Nephron progenitor cell (in vitro differentiated cells): ENCODE measurements around the gene ERFL.

Experiments
- DNase-seq: peaks from one replicate; pipeline ENCODE4 v3.0.0; 2021
- H3K27ac Mint-ChIP-seq: 2 replicates; pipeline ENCODE4 v1.8.0; 2021; ENCODE audit warnings: mild to moderate bottlenecking, moderate library complexity, mixed read lengths
- H3K27me3 Mint-ChIP-seq: 2 replicates; pipeline ENCODE4 v1.8.0; 2021; ENCODE audit warnings: mild to moderate bottlenecking, low read depth, mixed read lengths; ENCODE audit not compliant: poor library complexity
- H3K36me3 Mint-ChIP-seq: 2 replicates; pipeline ENCODE4 v1.8.0; 2021; ENCODE audit warnings: low read depth, mixed read lengths
- H3K4me1 Mint-ChIP-seq: 2 replicates; pipeline ENCODE4 v1.8.0; 2021; ENCODE audit warnings: mixed read lengths
- H3K4me3 Mint-ChIP-seq: 2 replicates; pipeline ENCODE4 v1.8.0; 2021; ENCODE audit warnings: mild to moderate bottlenecking, moderate library complexity, mixed read lengths
- H3K9me3 Mint-ChIP-seq: 2 replicates; pipeline ENCODE4 v1.8.0; 2021; ENCODE audit warnings: mild to moderate bottlenecking, moderate library complexity, mixed read lengths
- TF ChIP-seq, protein P1 (sequence below): fragments of 200-600 bp; sonication (generic); IDR thresholded peaks from 2 replicates; pipeline ENCODE4 v1.5.0; 2021; ENCODE audit warnings: antibody characterized with exemption

Gene ERFL

DNA sequence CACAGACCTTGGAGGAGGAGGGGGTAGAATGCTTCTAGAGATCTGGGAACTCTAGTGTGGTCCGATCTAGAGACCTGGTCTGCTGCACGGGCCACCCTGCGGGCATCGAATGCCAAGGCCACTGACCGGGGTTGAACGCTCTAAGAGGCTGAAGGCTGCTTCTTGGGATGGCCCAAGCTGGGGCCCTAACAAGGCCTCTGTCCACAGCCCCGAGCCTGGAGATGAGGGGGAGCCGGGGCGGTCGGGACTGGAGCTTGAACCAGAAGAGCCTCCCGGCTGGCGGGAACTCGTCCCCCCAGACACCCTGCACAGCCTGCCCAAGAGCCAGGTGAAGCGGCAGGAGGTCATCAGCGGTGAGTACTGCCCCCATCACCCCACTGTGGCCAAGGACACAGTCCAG, 30.0 kb downstream of the ERFL start:
- H3K4me1 Mint-ChIP-seq = peaks cover 42% of the 10 kb centered on the region
- no peak for DNase-seq
- no peak overlapping the region for H3K4me3 Mint-ChIP-seq
- no peaks in the 10 kb centered on the region for H3K27me3 Mint-ChIP-seq
- peaks cover 45% of the 10 kb centered on the region for H3K36me3 Mint-ChIP-seq
- no peak overlapping the region for H3K27ac Mint-ChIP-seq
- TF ChIP-seq, protein P1, sequence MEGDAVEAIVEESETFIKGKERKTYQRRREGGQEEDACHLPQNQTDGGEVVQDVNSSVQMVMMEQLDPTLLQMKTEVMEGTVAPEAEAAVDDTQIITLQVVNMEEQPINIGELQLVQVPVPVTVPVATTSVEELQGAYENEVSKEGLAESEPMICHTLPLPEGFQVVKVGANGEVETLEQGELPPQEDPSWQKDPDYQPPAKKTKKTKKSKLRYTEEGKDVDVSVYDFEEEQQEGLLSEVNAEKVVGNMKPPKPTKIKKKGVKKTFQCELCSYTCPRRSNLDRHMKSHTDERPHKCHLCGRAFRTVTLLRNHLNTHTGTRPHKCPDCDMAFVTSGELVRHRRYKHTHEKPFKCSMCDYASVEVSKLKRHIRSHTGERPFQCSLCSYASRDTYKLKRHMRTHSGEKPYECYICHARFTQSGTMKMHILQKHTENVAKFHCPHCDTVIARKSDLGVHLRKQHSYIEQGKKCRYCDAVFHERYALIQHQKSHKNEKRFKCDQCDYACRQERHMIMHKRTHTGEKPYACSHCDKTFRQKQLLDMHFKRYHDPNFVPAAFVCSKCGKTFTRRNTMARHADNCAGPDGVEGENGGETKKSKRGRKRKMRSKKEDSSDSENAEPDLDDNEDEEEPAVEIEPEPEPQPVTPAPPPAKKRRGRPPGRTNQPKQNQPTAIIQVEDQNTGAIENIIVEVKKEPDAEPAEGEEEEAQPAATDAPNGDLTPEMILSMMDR = no peak
- no peaks in the 10 kb centered on the region for H3K9me3 Mint-ChIP-seq

DNA sequence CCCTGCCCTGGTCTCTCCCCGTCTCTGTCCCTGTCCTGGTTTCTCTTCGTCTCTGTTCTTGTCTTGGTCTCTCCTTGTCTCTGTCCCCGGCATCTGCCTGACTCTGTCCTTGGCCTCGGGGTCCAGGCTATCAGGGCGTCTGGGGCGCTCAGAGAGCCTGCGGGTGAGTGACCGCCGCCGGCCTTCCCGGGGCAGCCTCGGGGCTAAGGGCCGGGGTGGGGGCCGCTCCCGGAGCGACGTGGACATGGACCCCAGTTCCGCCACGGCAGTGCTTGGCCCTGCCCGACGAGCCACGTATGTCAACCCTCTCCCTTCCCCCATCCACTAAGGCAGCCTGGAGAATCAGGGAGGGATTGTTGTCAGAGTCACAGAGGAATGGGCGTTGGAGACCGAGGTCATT, 30.4 kb downstream of the ERFL start:
- H3K27me3 Mint-ChIP-seq = no peaks in the 10 kb centered on the region
- DNase-seq = no peak
- H3K36me3 Mint-ChIP-seq = peaks cover 41% of the 10 kb centered on the region
- TF ChIP-seq, protein P1 = no peak
- H3K27ac Mint-ChIP-seq = peak overlapping the region; percentile 91
- no peak overlapping the region for H3K4me3 Mint-ChIP-seq
- no peaks in the 10 kb centered on the region for H3K9me3 Mint-ChIP-seq
- peaks cover 38% of the 10 kb centered on the region for H3K4me1 Mint-ChIP-seq

DNA sequence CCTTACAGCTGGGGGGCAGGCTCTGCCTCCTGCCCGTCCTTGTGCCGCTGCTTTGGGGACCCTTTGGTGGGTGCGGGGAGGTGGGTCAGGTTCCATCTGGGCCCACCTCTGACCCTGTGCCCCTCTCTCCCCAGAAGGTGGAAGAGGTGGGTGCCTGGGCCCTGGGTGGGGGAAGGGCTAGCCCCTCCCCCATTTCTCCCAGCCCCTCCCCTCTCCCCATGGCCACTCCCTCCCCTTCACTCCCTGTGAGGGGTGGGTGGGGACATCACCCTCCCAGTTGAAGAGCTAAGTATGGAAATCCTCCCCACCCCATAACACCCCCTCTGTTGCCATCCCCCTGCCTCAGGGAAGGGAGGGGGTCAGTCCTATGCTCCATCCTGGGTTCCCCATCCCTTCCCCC, 31.1 kb downstream of the ERFL start:
- H3K4me1 Mint-ChIP-seq = peaks cover 34% of the 10 kb centered on the region
- H3K27ac Mint-ChIP-seq = no peak overlapping the region
- H3K4me3 Mint-ChIP-seq = no peak overlapping the region
- peaks cover 34% of the 10 kb centered on the region for H3K36me3 Mint-ChIP-seq
- DNase-seq = no peak
- TF ChIP-seq, protein P1 = no peak
- no peaks in the 10 kb centered on the region for H3K9me3 Mint-ChIP-seq
- H3K27me3 Mint-ChIP-seq = no peaks in the 10 kb centered on the region

DNA sequence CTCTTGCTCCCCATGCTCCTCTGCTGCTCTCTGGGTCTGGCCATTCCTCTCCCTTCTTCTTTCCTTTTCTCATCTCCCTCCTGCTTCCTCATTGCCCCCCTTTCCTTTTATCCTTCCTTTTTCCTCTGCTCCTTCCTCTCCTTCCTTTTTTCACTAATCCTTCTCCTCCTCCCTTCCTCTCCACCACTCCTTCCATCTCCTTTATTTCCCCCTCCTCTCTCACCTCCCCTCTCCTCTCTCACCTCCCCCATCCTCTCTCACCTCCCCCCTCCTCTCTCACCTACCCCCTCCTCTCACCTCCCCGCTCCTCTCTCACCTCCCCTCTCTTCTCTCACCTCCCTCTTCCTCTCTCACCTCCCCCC, 31.7 kb downstream of the ERFL start:
- H3K4me3 Mint-ChIP-seq = no peak overlapping the region
- H3K27me3 Mint-ChIP-seq = no peaks in the 10 kb centered on the region
- peaks cover 29% of the 10 kb centered on the region for H3K36me3 Mint-ChIP-seq
- peak overlapping the region; percentile 91 for H3K27ac Mint-ChIP-seq
- peaks cover 34% of the 10 kb centered on the region for H3K4me1 Mint-ChIP-seq
- TF ChIP-seq, protein P1 = no peak
- no peak for DNase-seq
- no peaks in the 10 kb centered on the region for H3K9me3 Mint-ChIP-seq

DNA sequence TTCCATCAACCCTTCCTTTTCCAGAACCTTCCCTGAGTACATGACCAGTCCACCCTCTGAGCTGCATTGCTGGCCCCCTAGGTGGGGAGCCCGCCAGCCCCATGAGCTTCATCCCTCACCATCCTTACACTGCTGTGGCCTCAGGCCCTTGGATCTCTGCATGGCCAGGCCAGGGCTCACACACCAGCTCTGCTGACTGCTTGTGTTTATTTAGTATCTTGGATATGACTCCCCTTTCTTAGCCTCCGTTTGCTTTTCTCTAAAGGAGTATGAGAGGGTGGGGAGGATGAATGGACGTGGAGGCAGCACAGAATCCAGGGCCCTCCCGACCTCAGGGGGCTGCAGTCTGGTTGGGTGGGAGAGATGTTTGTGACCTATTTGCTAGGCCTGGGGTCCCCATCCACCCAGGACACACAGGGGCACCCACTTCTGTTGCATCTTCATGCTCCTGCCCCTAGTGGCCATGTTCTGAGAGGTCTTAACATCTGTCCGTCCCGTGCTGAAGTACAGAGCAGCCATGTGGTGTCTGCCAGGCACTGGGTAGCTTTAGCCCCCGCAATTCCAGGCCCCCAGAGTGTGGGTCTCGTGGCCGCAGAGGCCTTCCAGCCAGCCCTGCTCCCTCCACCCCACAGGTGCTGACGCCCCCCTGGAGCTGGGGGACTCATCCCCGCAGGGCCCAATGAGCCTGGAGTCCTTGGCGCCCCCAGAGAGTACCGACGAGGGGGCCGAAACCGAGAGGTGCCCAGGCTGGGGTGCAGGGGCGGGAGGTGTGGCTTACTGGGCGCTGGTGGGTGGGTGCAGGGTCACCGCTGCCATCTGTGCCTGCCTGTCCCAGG, 32.3 kb downstream of the ERFL start:
- Mint-ChIP-seq H3K4me3 (no peak overlapping the region), H3K36me3 (peaks cover 29% of the 10 kb centered on the region), H3K27ac (peak overlapping the region; percentile 72), H3K4me1 (peaks cover 34% of the 10 kb centered on the region), H3K27me3 (no peaks in the 10 kb centered on the region), H3K9me3 (no peaks in the 10 kb centered on the region)
- TF ChIP-seq, protein P1 = no peak
- DNase-seq = no peak

DNA sequence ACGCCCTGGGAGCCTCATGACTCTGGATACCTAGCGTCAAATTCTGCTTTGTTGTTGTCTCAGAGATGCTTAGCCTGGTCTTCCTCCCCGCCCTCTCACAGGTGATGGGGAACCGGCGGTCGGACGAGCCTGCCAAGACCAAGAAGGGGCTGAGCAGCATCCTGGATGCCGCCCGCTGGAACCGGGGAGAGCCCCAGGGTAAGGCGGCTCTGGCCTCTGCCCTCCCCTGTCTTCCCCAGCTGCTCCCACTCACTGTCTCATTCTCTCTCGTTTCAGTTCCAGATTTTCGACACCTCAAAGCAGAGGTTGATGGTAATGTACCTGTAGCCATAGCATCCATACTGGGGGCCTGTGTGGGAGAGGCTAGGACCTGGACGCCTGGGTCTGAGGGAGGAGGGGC, 33.9 kb downstream of the ERFL start:
- H3K27me3 Mint-ChIP-seq = no peaks in the 10 kb centered on the region

More for the DNA sequence above, 33.9 kb downstream of the ERFL start:
- Mint-ChIP-seq H3K4me3 (no peak overlapping the region), H3K9me3 (no peaks in the 10 kb centered on the region), H3K36me3 (peaks cover 22% of the 10 kb centered on the region), H3K4me1 (peaks cover 34% of the 10 kb centered on the region), H3K27ac (no peak overlapping the region)
- no peak for DNase-seq
- TF ChIP-seq, protein P1 = no peak
